ENCODE data around the gene PKN2. TPM values are rescaled to one million over a fixed set of nuclear protein-coding genes. Genes with fewer than 3 reads are reported as not detected.

Gene PKN2
- polyA plus RNA-seq (2013, experiment 1 of 4): 37.0 TPM
- polyA plus RNA-seq (2013, experiment 2 of 4): 40.1 TPM
- polyA plus RNA-seq (2013, experiment 3 of 4): 32.1 TPM
- polyA plus RNA-seq (2013, experiment 4 of 4): 34.2 TPM

GRCh38 chr1:88683541-88684481 lies at the start of gene PKN2:
PKN2 (plus strand) TSS chr1:88684273; CDS start chr1:88684581, 308 bp downstream.
- H3K4me1 ChIP-seq (ENCODE audit: control insufficient read depth, insufficient read depth, low read length): peaks cover 6% of the 10 kb centered on the region
- peak within 1 kb of the TSS; percentile 98 for H3K27ac ChIP-seq (ENCODE audit: insufficient read depth, low read depth, low read length, poor library complexity, severe bottlenecking)
- no peaks in the 10 kb centered on the region for H3K36me3 ChIP-seq (ENCODE audit: control insufficient read depth, insufficient read depth, low read length)
- no peaks in the 10 kb centered on the region for H3K9me3 ChIP-seq (ENCODE audit: control insufficient read depth, low read length)
- H3K4me3 ChIP-seq (ENCODE audit: insufficient read depth, low read depth, low read length): peak within 1 kb of the TSS; percentile 90
- no peaks in the 10 kb centered on the region for H3K27me3 ChIP-seq (ENCODE audit: control insufficient read depth, insufficient read depth, low read length, poor library complexity, severe bottlenecking)
- WGBS, 2 experiments: 0 to 1% methylated on average over 66 of the region's 66 CpGs

DNA sequence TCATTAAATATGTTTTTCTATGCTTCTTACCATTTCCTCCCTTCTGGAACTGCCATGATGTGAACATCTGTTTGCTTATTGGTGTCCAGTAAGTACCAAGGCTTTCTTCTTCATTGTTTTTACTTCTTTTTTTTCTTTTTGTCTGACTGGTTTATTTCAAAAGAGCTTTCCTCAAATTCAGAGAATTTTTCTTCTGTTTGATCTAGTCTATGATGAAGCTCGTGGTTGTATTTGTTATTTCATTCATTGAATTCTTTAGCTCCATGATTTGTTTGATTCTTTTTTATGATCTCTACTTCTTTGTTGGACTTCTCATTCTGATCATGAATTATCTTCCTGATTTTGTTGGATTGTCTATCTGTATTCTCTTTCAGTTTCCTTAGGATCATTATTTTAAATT lies 49.5 kb upstream of the PKN2 start:
- Histone ChIP-seq H3K4me1 (ENCODE audit: control insufficient read depth, insufficient read depth, low read length) (no peaks in the 10 kb centered on the region), H3K9me3 (ENCODE audit: control insufficient read depth, low read length) (no peaks in the 10 kb centered on the region), H3K4me3 (ENCODE audit: insufficient read depth, low read depth, low read length) (no peak overlapping the region), H3K27ac (ENCODE audit: insufficient read depth, low read depth, low read length, poor library complexity, severe bottlenecking) (no peak overlapping the region), H3K27me3 (ENCODE audit: control insufficient read depth, insufficient read depth, low read length, poor library complexity, severe bottlenecking) (no peaks in the 10 kb centered on the region), H3K36me3 (ENCODE audit: control insufficient read depth, insufficient read depth, low read length) (no peaks in the 10 kb centered on the region)
- WGBS, 2 experiments: 88 to 100% methylated on average over 1 of the region's 1 CpG

DNA sequence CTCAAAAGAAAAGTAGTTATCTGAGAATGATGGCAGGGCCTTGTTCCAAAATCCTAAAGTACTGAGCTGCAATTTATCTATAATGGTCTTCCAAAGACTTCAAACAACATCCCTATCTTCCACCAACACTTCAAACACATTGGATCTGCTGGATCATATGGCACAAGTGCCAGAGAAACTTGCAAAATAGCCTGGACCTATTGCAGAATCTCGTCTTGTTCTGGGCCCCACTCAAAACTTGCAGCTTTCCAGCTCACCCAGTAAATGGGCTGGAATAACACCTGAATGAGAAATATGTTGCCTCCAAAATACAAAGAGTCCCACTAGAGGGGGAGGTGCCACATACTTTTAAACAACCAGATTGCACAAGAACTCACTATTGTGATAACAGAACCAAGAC lies 44.0 kb upstream of the PKN2 start:
- Histone ChIP-seq H3K9me3 (ENCODE audit: control insufficient read depth, low read length) (no peaks in the 10 kb centered on the region), H3K27ac (ENCODE audit: insufficient read depth, low read depth, low read length, poor library complexity, severe bottlenecking) (no peak overlapping the region), H3K36me3 (ENCODE audit: control insufficient read depth, insufficient read depth, low read length) (no peaks in the 10 kb centered on the region), H3K4me1 (ENCODE audit: control insufficient read depth, insufficient read depth, low read length) (no peaks in the 10 kb centered on the region), H3K27me3 (ENCODE audit: control insufficient read depth, insufficient read depth, low read length, poor library complexity, severe bottlenecking) (no peaks in the 10 kb centered on the region), H3K4me3 (ENCODE audit: insufficient read depth, low read depth, low read length) (no peak overlapping the region)
- WGBS, 2 experiments: 86 to 97% methylated on average over 1 of the region's 1 CpG

- no peaks in the 10 kb centered on the region for H3K27me3 ChIP-seq (ENCODE audit: control insufficient read depth, insufficient read depth, low read length, poor library complexity, severe bottlenecking)
- H3K4me3 ChIP-seq (ENCODE audit: insufficient read depth, low read depth, low read length): no peak overlapping the region
- H3K27ac ChIP-seq (ENCODE audit: insufficient read depth, low read depth, low read length, poor library complexity, severe bottlenecking): no peak overlapping the region
- no peaks in the 10 kb centered on the region for H3K9me3 ChIP-seq (ENCODE audit: control insufficient read depth, low read length)
- no peaks in the 10 kb centered on the region for H3K36me3 ChIP-seq (ENCODE audit: control insufficient read depth, insufficient read depth, low read length)
- peaks cover 29% of the 10 kb centered on the region for H3K4me1 ChIP-seq (ENCODE audit: control insufficient read depth, insufficient read depth, low read length)
These were observed 38.2 kb upstream of the PKN2 start for GRCh38 chr1:88645886-88646285.

DNA sequence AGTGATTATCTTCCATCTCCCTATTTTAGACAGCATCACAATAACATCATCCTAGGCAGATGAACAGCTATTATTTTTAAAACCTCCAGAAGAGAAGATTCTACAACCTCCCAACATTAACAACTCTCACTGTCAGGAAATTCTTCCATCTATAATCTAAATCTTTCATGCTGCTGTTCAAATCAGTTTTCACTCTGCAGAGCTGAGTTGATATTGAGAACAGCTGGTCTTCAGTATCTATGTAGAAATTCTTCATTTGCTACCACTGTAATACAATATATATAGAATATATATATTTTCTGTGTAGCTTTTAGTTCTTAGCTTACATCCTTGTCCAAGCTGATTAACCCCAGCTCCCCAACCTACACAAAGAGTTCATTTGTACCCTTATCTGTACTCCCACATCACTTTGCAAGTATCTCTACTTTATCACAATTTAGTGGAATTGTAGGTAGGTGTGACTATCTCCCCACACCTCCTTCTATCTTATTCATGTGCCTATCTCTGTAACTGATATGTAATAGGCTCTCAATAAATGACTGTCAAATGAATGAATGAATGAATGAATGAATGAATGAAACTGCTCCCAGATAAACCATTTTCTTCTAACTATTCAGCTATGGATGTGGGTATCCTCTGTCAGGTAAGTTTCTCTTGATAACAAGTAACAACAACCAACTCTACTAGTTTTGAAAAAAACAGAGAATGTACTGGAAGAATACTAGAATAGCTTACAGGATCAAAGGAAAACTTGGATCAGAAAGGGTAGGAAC lies 37.4 kb upstream of the PKN2 start:
- no peak overlapping the region for H3K27ac ChIP-seq (ENCODE audit: insufficient read depth, low read depth, low read length, poor library complexity, severe bottlenecking)
- no peaks in the 10 kb centered on the region for H3K9me3 ChIP-seq (ENCODE audit: control insufficient read depth, low read length)
- H3K4me1 ChIP-seq (ENCODE audit: control insufficient read depth, insufficient read depth, low read length): peaks cover 29% of the 10 kb centered on the region
- H3K4me3 ChIP-seq (ENCODE audit: insufficient read depth, low read depth, low read length): no peak overlapping the region
- no peaks in the 10 kb centered on the region for H3K27me3 ChIP-seq (ENCODE audit: control insufficient read depth, insufficient read depth, low read length, poor library complexity, severe bottlenecking)
- H3K36me3 ChIP-seq (ENCODE audit: control insufficient read depth, insufficient read depth, low read length): no peaks in the 10 kb centered on the region

GRCh38 chr1:88647249-88647645 lies 36.8 kb upstream of the PKN2 start:
- Histone ChIP-seq H3K4me1 (ENCODE audit: control insufficient read depth, insufficient read depth, low read length) (peaks cover 29% of the 10 kb centered on the region), H3K9me3 (ENCODE audit: control insufficient read depth, low read length) (no peaks in the 10 kb centered on the region), H3K36me3 (ENCODE audit: control insufficient read depth, insufficient read depth, low read length) (no peaks in the 10 kb centered on the region), H3K27me3 (ENCODE audit: control insufficient read depth, insufficient read depth, low read length, poor library complexity, severe bottlenecking) (no peaks in the 10 kb centered on the region), H3K4me3 (ENCODE audit: insufficient read depth, low read depth, low read length) (no peak overlapping the region), H3K27ac (ENCODE audit: insufficient read depth, low read depth, low read length, poor library complexity, severe bottlenecking) (peak overlapping the region; percentile 22)
- 77% methylated on average over 3 of the region's 3 CpGs for WGBS, 2 experiments

- H3K27ac ChIP-seq (ENCODE audit: insufficient read depth, low read depth, low read length, poor library complexity, severe bottlenecking): peak overlapping the region; percentile 38
- H3K27me3 ChIP-seq (ENCODE audit: control insufficient read depth, insufficient read depth, low read length, poor library complexity, severe bottlenecking): no peaks in the 10 kb centered on the region
- no peak overlapping the region for H3K4me3 ChIP-seq (ENCODE audit: insufficient read depth, low read depth, low read length)
- WGBS, 2 experiments: 84 to 86% methylated on average over 4 to 6 of the region's 6 CpGs
- no peaks in the 10 kb centered on the region for H3K36me3 ChIP-seq (ENCODE audit: control insufficient read depth, insufficient read depth, low read length)
- H3K9me3 ChIP-seq (ENCODE audit: control insufficient read depth, low read length): no peaks in the 10 kb centered on the region
- peaks cover 29% of the 10 kb centered on the region for H3K4me1 ChIP-seq (ENCODE audit: control insufficient read depth, insufficient read depth, low read length)
These were observed 36.2 kb upstream of the PKN2 start for GRCh38 chr1:88647749-88648415.

DNA sequence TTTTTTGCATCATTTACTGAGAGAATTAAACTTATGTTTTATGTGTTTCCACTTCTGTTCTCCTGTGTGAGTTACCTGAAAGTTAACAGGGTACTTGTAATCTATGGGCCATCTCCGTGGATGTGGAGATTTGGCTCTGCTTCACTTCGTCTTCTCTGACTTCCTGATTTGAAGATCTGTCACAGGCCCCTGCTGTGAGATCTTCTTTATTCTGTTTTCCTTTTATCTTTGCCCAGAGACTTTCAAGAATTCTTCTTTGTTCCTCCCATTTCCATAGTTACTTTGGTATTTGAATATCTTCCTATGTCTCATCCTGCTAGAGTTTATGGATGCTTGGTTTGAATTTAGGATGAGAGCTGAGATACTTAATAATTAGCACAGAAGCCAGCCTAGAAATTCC lies 35.4 kb upstream of the PKN2 start:
- Histone ChIP-seq H3K9me3 (ENCODE audit: control insufficient read depth, low read length) (no peaks in the 10 kb centered on the region), H3K36me3 (ENCODE audit: control insufficient read depth, insufficient read depth, low read length) (no peaks in the 10 kb centered on the region), H3K4me1 (ENCODE audit: control insufficient read depth, insufficient read depth, low read length) (peaks cover 29% of the 10 kb centered on the region), H3K4me3 (ENCODE audit: insufficient read depth, low read depth, low read length) (no peak overlapping the region), H3K27me3 (ENCODE audit: control insufficient read depth, insufficient read depth, low read length, poor library complexity, severe bottlenecking) (no peaks in the 10 kb centered on the region), H3K27ac (ENCODE audit: insufficient read depth, low read depth, low read length, poor library complexity, severe bottlenecking) (peak overlapping the region; percentile 38)
- 3% methylated on average over 2 of the region's 2 CpGs for WGBS, 2 experiments

- 100% methylated on average over 1 of the region's 1 CpG for WGBS, 2 experiments
- H3K27ac ChIP-seq (ENCODE audit: insufficient read depth, low read depth, low read length, poor library complexity, severe bottlenecking): no peak overlapping the region
- H3K9me3 ChIP-seq (ENCODE audit: control insufficient read depth, low read length): no peaks in the 10 kb centered on the region
- H3K4me3 ChIP-seq (ENCODE audit: insufficient read depth, low read depth, low read length): no peak overlapping the region
- H3K4me1 ChIP-seq (ENCODE audit: control insufficient read depth, insufficient read depth, low read length): peaks cover 29% of the 10 kb centered on the region
- H3K36me3 ChIP-seq (ENCODE audit: control insufficient read depth, insufficient read depth, low read length): no peaks in the 10 kb centered on the region
- H3K27me3 ChIP-seq (ENCODE audit: control insufficient read depth, insufficient read depth, low read length, poor library complexity, severe bottlenecking): no peaks in the 10 kb centered on the region
These were observed 34.1 kb upstream of the PKN2 start for GRCh38 chr1:88649932-88650331.

Data from ectodermal cell (in vitro differentiated cells).